HAP-1 (cell line): ENCODE measurements around the gene LRCH1.
"Not testable (repeated sequence)": the region's sequence is repeated elsewhere in the genome, so short reads cannot be mapped to it uniquely, and the experiment has no call there.

ENCODE experiments used
- DNase-seq, 2 experiments: peaks; one replicate each; pipeline ENCODE4 v3.0.0-alpha.2; 2016 to 2020; ENCODE audit warnings: low spot score in 2 of 2
- H3K27me3 ChIP-seq: fragments of 250-450 bp; sonication (Bioruptor Pico); 2 replicates; pipeline ENCODE4 v1.5.1; 2020; ENCODE audit warnings: low read depth, mild to moderate bottlenecking, moderate library complexity
- H3K36me3 ChIP-seq: fragments of 250-450 bp; sonication (Bioruptor Pico); replicated peaks from 2 replicates; pipeline ENCODE4 v1.5.1; 2020; ENCODE audit warnings: mild to moderate bottlenecking
- H3K4me1 ChIP-seq: fragments of 250-450 bp; sonication (Bioruptor Pico); 2 replicates; pipeline ENCODE4 v1.5.1; 2020; ENCODE audit warnings: mild to moderate bottlenecking
- H3K4me3 ChIP-seq: fragments of 250-450 bp; sonication (Bioruptor Pico); 2 replicates; pipeline ENCODE4 v1.5.1; 2020; ENCODE audit warnings: mild to moderate bottlenecking, moderate library complexity
- H3K9me3 ChIP-seq: fragments of 250-450 bp; sonication (Bioruptor Pico); 2 replicates; pipeline ENCODE4 v1.5.1; 2020; ENCODE audit warnings: mild to moderate bottlenecking, moderate library complexity
- in situ Hi-C: fragments of 300-500 bp; cut with MboI; formaldehyde crosslinking; loops from 3 replicates; pipeline ENCODE4 v1.14.3; 2020; ENCODE audit warnings: low sequenced_read_pairs, inconsistent platforms, mixed read lengths

LRCH1 gene, protein sequence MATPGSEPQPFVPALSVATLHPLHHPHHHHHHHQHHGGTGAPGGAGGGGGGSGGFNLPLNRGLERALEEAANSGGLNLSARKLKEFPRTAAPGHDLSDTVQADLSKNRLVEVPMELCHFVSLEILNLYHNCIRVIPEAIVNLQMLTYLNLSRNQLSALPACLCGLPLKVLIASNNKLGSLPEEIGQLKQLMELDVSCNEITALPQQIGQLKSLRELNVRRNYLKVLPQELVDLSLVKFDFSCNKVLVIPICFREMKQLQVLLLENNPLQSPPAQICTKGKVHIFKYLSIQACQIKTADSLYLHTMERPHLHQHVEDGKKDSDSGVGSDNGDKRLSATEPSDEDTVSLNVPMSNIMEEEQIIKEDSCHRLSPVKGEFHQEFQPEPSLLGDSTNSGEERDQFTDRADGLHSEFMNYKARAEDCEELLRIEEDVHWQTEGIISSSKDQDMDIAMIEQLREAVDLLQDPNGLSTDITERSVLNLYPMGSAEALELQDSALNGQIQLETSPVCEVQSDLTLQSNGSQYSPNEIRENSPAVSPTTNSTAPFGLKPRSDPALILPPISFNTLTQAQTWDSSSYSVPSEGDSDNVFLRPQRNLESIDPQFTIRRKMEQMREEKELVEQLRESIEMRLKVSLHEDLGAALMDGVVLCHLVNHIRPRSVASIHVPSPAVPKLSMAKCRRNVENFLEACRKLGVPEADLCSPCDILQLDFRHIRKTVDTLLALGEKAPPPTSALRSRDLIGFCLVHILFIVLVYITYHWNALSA

DNA sequence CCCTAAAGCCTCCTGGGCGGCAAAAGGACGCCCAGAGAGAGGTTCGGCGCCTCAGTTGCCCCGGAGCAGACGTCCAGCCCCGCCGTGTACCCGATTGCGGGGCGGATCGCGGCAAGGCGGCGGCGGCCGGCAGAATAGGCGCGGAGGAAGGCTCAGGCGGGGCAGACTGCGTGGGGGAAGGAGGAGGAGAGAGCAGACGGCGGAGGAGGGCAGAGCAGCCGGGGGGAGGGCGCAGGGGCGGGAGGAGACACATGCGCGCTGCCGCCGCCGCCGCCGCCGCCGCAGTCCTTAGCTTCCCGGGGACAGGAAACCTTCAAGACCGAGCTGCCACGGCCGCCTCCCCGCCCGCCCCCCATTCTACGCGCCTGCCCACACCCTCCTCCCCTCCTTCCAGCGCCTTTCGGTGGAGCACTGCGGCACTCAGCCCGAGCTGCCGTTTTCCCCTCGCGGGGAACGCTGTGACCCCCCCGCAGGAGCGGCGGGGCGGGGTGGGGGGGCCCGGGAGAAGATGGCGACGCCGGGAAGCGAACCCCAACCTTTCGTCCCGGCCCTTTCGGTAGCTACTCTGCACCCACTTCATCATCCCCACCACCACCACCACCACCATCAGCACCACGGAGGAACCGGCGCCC lies at the start of gene LRCH1:
TSS of gene LRCH1 (plus strand) at position 282 of the 632 bp plus-strand sequence. CDS start at position 509, 227 bp downstream.
- peak; percentile 90 to 94 for DNase-seq
- in situ Hi-C loops, result no loop called here
- H3K27me3 ChIP-seq, result no peaks in the 10 kb centered on the region
- peaks cover 15% of the 10 kb centered on the region for H3K4me1 ChIP-seq
- H3K9me3 ChIP-seq, result no peaks in the 10 kb centered on the region
- H3K4me3 ChIP-seq, result peak within 1 kb of the TSS; percentile 84
- H3K36me3 ChIP-seq, result no peaks in the 10 kb centered on the region; the same call in 1 of the 2 replicates

DNA sequence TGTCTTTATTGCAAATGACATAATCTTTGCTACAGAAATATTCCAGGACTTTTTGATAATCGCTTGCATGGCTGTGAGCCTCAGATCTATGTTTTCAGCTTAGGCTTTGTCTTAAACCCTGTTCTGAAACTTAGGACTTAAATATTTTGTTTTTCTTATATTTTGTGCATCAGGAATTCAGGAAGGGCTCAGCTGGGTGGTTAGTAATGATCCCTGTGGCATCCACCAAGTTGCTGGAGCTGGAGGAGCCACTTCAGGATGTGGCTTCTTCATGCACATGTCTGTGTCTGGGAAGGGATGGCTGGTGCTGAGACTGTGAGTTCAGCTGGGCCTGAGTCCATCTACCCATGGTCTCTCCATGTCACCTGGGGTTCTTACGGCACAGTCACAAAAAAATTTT lies 48.9 kb upstream of the LRCH1 start:
- no peaks in the 10 kb centered on the region for H3K9me3 ChIP-seq
- no peaks in the 10 kb centered on the region for H3K36me3 ChIP-seq
- no peak for DNase-seq
- in situ Hi-C loops, result no loop called here
- H3K27me3 ChIP-seq, result no peaks in the 10 kb centered on the region
- H3K4me3 ChIP-seq, result no peak overlapping the region
- no peaks in the 10 kb centered on the region for H3K4me1 ChIP-seq

DNA sequence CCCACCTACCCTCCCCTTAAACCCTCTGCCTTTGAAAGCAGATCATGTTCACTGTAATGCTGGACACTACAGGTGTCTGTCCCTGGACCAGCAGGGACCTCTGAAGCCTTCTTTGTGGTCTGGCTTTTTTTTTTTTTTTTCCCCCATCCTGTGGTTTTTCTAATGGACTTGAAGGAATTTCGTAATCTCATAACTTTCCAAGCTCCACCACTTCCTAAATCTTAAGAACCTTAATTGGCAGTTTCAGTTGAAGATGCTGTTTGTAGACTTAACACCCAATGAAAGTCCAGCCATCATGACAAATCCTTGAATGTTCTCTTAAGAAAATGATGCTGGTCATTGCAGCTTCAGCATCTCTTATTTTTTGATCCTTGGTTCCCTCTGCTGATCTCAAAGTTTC lies 45.0 kb upstream of the LRCH1 start:
- no peaks in the 10 kb centered on the region for H3K9me3 ChIP-seq
- in situ Hi-C loops, result no loop called here
- DNase-seq, result no peak
- no peak overlapping the region for H3K4me3 ChIP-seq
- H3K36me3 ChIP-seq, result no peaks in the 10 kb centered on the region
- H3K4me1 ChIP-seq, result no peaks in the 10 kb centered on the region
- H3K27me3 ChIP-seq, result no peaks in the 10 kb centered on the region

DNA sequence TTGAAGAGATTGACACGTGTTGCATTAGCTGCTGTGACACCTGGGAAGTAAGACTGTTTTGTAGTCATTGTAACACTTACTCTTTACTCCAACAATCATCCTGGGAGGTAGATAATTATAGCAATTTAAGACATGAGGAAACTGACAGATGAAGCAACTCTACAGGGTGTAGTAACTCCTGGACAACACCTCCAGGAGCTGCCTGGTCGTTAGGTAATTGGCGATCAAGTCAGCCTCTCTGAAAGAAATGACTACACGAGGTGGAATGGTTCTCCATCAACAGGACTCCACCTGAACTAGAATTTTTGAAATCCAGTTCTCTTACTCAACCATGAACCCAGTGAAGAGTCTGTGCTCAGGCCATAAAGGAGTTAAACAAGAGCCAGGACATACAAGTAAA lies 43.0 kb upstream of the LRCH1 start:
- in situ Hi-C loops, result no loop called here
- Histone ChIP-seq H3K4me1 (no peaks in the 10 kb centered on the region), H3K27me3 (no peaks in the 10 kb centered on the region), H3K4me3 (no peak overlapping the region), H3K36me3 (no peaks in the 10 kb centered on the region), H3K9me3 (no peaks in the 10 kb centered on the region)
- DNase-seq, result no peak

DNA sequence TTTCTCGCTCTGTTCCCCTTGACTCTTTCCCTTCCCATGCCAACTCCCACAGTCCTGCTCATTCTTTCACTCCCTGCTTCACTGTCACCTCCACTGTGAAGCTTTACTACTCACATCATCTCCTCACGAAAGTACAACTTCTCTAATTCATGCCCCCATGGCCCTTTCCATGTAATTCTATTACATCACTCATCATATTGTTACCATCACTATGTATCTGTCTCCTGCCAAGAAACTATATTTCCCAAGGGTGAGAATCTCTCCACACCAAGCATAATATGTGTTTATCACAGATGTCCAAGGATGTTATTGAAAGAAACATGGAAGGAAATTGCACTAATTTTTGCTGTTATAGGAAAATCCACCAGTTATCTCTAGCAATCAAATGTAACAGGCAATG lies 37.2 kb upstream of the LRCH1 start:
- no peaks in the 10 kb centered on the region for H3K9me3 ChIP-seq
- no peak for DNase-seq
- H3K36me3 ChIP-seq, result no peaks in the 10 kb centered on the region
- no peaks in the 10 kb centered on the region for H3K27me3 ChIP-seq
- no peak overlapping the region for H3K4me3 ChIP-seq
- no peaks in the 10 kb centered on the region for H3K4me1 ChIP-seq
- in situ Hi-C loops, result no loop called here

DNA sequence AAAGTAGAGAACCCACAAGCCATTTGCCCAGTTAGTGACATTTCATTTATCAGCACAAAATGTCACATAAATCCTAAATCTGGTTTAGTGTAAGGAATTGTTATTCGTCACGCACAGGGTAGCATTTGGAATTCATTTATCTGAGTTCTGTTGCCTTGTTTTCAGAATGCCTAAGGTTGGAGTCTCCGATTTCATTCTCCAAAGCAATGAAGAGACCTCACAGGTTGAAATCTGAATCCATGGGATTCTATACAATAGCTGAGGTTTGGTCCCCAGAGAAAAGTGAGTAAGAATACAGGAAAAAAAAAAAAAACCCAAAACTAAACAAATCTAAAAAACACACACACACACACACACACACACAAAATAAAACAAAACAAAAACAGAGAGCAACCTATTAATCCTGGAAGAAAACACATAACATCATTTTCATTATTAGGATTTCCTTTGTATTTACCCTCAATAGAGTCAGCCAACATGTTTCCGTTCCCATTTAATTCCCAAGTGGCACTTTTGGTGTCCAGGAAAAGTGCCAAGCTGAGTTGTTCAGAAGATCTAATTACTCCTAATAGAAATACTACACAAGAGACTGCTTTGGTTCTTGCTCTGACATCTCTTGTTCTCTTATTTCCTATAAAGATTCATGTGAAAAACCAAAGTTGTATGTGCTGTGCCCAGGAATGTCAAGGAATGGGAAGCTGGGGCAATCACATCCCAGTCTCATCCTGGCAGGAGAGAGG lies 36.2 kb upstream of the LRCH1 start:
- no peak for DNase-seq
- H3K9me3 ChIP-seq, result peaks cover 7% of the 10 kb centered on the region; the same call in 1 of the 2 replicates
- in situ Hi-C loops, result no loop called here
- no peaks in the 10 kb centered on the region for H3K27me3 ChIP-seq
- no peak overlapping the region for H3K4me3 ChIP-seq
- no peaks in the 10 kb centered on the region for H3K4me1 ChIP-seq
- H3K36me3 ChIP-seq, result no peaks in the 10 kb centered on the region

DNA sequence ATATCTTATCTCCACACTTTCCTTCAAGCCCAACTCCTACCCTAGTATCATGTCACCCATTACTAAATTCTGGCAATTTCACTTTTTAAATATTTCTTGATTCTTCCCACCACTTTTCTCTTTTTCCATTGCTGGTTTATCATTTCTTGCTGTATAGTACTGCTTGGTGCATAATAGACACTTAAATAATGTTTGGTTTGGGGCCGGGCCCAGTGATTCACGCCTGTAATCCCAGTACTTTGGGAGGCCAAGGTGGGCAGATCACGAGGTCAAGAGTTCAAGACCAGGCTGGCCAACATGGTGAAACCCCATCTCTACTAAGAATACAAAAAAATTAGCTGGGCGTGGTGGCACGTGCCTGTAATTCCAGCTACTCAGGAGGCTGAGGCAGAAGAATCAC lies 35.2 kb upstream of the LRCH1 start:
- H3K4me3 ChIP-seq, H3K36me3 ChIP-seq, H3K4me1 ChIP-seq, in situ Hi-C loops, DNase-seq, H3K27me3 ChIP-seq, H3K9me3 ChIP-seq: not testable (repeated sequence)

DNA sequence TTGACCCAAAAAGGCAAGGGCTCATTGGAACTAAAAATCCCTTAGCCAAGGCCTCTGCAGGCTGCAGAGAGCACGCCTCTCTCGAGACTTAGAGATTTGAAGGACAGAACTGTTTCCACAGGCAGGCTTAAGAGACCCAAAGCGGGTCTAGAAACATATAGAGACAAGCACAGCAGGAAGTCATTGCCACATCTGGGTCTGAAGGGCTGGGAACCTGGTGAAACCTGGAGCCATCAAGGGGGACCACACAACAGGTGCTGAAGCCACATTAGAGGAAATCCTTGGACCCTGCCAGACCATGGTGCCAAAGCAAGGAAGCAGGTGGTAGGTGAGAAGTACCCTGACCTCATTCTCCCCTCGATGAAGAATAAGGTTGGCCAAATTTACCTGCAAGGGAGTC lies 33.8 kb upstream of the LRCH1 start:
- H3K4me3 ChIP-seq, result no peak overlapping the region
- H3K9me3 ChIP-seq, result peaks cover 7% of the 10 kb centered on the region; the same call in 1 of the 2 replicates
- no peak for DNase-seq
- in situ Hi-C loops, result no loop called here
- no peaks in the 10 kb centered on the region for H3K36me3 ChIP-seq
- no peaks in the 10 kb centered on the region for H3K27me3 ChIP-seq
- no peaks in the 10 kb centered on the region for H3K4me1 ChIP-seq

DNA sequence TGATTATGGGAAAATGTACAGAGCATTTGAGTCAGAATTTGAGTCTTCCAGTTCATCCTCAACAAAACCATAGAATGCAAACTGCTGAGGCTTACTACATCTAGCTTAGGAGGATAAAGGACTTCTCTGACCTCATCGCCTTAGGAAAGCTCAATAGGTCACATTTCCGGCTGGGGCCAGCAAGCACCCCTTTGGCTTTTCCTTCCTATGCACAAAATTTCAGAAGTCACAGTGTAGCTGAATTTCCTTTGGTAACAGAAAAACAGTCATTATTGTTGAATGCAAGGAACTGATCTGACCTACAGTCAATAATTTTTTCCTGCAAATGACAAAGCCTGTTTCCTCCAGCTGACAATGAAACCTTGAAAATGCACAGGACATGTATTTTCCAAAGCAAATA lies 32.8 kb upstream of the LRCH1 start:
- Histone ChIP-seq H3K9me3 (peaks cover 7% of the 10 kb centered on the region; the same call in 1 of the 2 replicates), H3K36me3 (no peaks in the 10 kb centered on the region), H3K4me1 (no peaks in the 10 kb centered on the region), H3K27me3 (no peaks in the 10 kb centered on the region), H3K4me3 (no peak overlapping the region)
- in situ Hi-C loops, result no loop called here
- no peak for DNase-seq

DNA sequence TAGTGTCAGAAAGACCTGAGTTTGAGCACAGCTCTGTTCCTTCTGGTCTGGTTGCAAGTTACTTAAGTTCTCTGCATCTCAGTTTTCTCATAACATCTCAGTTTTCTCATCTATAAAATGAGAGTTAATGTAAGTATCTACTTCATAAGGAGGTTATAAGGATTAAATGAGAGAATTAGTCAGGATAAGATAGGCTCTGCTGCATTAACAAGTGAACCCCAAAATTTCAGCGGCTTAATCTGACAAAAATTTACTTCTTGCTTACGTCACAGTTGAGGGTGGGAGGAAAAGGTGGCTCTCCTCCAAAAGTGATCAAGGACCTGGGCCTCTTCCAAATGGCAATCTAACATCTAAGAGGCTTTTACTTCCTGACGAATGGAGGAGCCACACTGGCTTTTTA lies 31.5 kb upstream of the LRCH1 start:
- Histone ChIP-seq H3K4me1 (no peaks in the 10 kb centered on the region), H3K9me3 (peaks cover 7% of the 10 kb centered on the region; the same call in 1 of the 2 replicates), H3K27me3 (0 out of 2 replicates have a peak, but pooled peaks cover 4% of the 10 kb centered on the region), H3K4me3 (no peak overlapping the region), H3K36me3 (no peaks in the 10 kb centered on the region)
- in situ Hi-C loops, result no loop called here
- DNase-seq, result no peak

DNA sequence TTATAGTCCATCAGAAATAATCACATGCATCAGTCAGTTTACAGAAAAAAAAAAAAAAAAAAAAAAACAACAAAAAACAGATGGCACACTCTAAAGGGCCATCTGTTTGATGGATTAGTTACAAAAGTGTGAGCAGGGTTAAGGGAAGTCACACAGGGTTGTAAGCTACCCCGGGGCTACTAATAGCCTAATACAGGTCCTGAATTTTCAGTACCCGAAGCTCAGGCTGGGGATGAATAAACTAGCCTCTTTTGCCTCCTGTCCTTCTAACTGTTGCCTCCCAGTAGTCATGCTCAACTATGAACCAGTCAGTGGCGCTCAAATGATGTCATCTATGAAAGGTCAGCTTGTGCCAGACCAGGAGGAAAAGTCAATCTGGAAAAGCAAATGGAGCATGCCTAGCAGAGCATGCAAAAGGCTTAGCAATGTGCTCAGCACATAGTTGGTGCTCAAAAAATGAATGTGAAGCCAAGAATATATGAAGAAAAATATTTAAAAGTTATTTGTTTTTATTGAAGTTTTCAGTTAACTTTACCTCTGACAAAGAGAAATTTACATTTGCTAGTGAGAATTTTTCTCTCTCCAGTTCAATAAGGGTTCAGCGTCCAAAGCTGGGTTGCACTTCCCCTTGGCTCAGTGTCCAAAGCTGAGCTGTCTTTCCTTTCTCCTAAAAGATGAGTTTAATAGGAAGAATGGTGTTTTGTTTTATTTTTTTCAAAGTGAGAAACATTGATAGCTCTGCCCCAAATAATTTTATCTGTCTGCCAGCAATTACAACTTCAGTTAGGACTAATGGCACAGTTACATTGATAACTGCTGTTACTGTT lies 30.8 kb upstream of the LRCH1 start:
- Histone ChIP-seq H3K36me3 (no peaks in the 10 kb centered on the region), H3K4me3 (no peak overlapping the region), H3K27me3 (0 out of 2 replicates have a peak, but pooled peaks cover 4% of the 10 kb centered on the region), H3K4me1 (no peaks in the 10 kb centered on the region), H3K9me3 (peaks cover 7% of the 10 kb centered on the region; the same call in 1 of the 2 replicates)
- in situ Hi-C loops, result no loop called here
- no peak for DNase-seq

DNA sequence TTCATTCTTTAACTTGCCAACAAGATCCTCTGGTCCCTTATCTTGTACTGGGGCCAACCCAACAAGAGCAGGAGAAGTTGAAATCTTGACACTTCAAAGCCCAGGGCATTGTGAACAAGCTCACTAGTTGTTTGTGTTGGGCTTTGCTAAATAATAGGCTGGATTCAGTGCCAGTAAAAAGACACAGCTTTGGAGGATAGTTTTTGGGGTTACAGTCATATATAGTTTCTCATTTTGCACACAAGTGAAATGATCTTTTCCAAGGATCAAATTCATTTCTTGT lies 30.3 kb upstream of the LRCH1 start:
- H3K36me3 ChIP-seq, result no peaks in the 10 kb centered on the region
- H3K27me3 ChIP-seq, result 0 out of 2 replicates have a peak, but pooled peaks cover 4% of the 10 kb centered on the region
- DNase-seq, result no peak
- peaks cover 7% of the 10 kb centered on the region; the same call in 1 of the 2 replicates for H3K9me3 ChIP-seq
- H3K4me3 ChIP-seq, result no peak overlapping the region
- H3K4me1 ChIP-seq, result no peaks in the 10 kb centered on the region
- in situ Hi-C loops, result no loop called here
